Glutamatergic neuron (in vitro differentiated cells): ENCODE data around the gene PIPOX. TPM values are rescaled to one million over a fixed set of nuclear protein-coding genes. Genes with fewer than 3 reads are reported as not detected.

Source experiments
- DNase-seq: peaks from one replicate; pipeline ENCODE4 v3.0.0; 2022
- H3K27ac Mint-ChIP-seq: one replicate; pipeline ENCODE4 v1.8.0; 2020; ENCODE audit warnings: mild to moderate bottlenecking, mixed read lengths, inconsistent platforms; ENCODE audit not compliant: unreplicated experiment
- H3K27me3 Mint-ChIP-seq: one replicate; pipeline ENCODE4 v1.8.0; 2020; ENCODE audit warnings: mild to moderate bottlenecking, moderate library complexity, mixed read lengths, inconsistent platforms; ENCODE audit not compliant: unreplicated experiment
- H3K36me3 Mint-ChIP-seq: one replicate; pipeline ENCODE4 v1.8.0; 2020; ENCODE audit warnings: mild to moderate bottlenecking, mixed read lengths, inconsistent platforms; ENCODE audit not compliant: unreplicated experiment
- H3K4me1 Mint-ChIP-seq: one replicate; pipeline ENCODE4 v1.8.0; 2020; ENCODE audit warnings: mild to moderate bottlenecking, low read depth, mixed read lengths, inconsistent platforms; ENCODE audit not compliant: unreplicated experiment
- H3K4me3 Mint-ChIP-seq: one replicate; pipeline ENCODE4 v1.8.0; 2020; ENCODE audit warnings: mild to moderate bottlenecking, mixed read lengths, inconsistent platforms; ENCODE audit not compliant: unreplicated experiment
- H3K9me3 Mint-ChIP-seq: one replicate; pipeline ENCODE4 v1.8.0; 2020; ENCODE audit warnings: mild to moderate bottlenecking, moderate library complexity, mixed read lengths, inconsistent platforms; ENCODE audit not compliant: unreplicated experiment
- CTCF ChIP-seq: fragments of 200-600 bp; sonication (generic); IDR thresholded peaks from one replicate; pipeline ENCODE4 v1.5.0; 2021; ENCODE audit not compliant: partially characterized antibody, unreplicated experiment
- total RNA-seq: library from RNA; stranded (reverse); fragmentation: NEBNext Ultra II Directional; extraction: Animal tissue kit (Norgen Biotek cat#: 25700); gene quantifications from one replicate; pipeline ENCODE4 v1.2.1, GENCODE V29; 2021; ENCODE audit not compliant: unreplicated experiment

The PIPOX gene
- total RNA-seq, 1 donor from 2014 or later = 1.4 TPM

- TF ChIP-seq CTCF = no peak
- no peak for DNase-seq
- Mint-ChIP-seq H3K27ac (no peak overlapping the region), H3K9me3 (peaks cover 10% of the 10 kb centered on the region), H3K36me3 (no peaks in the 10 kb centered on the region), H3K27me3 (peaks cover 3% of the 10 kb centered on the region), H3K4me1 (peaks cover 39% of the 10 kb centered on the region), H3K4me3 (peak overlapping the region; percentile 15)
These were observed 18.1 kb downstream of the PIPOX start for GRCh38 chr17:29061036-29061435.

GRCh38 chr17:29062215-29062614, 19.3 kb downstream of the PIPOX start:
- no peak for TF ChIP-seq CTCF
- Mint-ChIP-seq H3K4me3 (no peak overlapping the region), H3K9me3 (peaks cover 15% of the 10 kb centered on the region), H3K36me3 (no peaks in the 10 kb centered on the region), H3K27me3 (peaks cover 7% of the 10 kb centered on the region), H3K4me1 (peaks cover 39% of the 10 kb centered on the region), H3K27ac (no peak overlapping the region)
- no peak for DNase-seq

- DNase-seq = no peak
- peaks cover 25% of the 10 kb centered on the region for H3K9me3 Mint-ChIP-seq
- no peaks in the 10 kb centered on the region for H3K36me3 Mint-ChIP-seq
- no peak for TF ChIP-seq CTCF
- H3K4me1 Mint-ChIP-seq = peaks cover 39% of the 10 kb centered on the region
- H3K27me3 Mint-ChIP-seq = peaks cover 7% of the 10 kb centered on the region
- no peak overlapping the region for H3K27ac Mint-ChIP-seq
- no peak overlapping the region for H3K4me3 Mint-ChIP-seq
These were observed 21.1 kb downstream of the PIPOX start for GRCh38 chr17:29063992-29064391.

- peak overlapping the region; percentile 59 for H3K4me3 Mint-ChIP-seq
- peaks cover 38% of the 10 kb centered on the region for H3K4me1 Mint-ChIP-seq
- H3K36me3 Mint-ChIP-seq = no peaks in the 10 kb centered on the region
- peaks cover 7% of the 10 kb centered on the region for H3K27me3 Mint-ChIP-seq
- no peak for TF ChIP-seq CTCF
- H3K27ac Mint-ChIP-seq = peak overlapping the region; percentile 77
- DNase-seq = no peak
- peaks cover 32% of the 10 kb centered on the region for H3K9me3 Mint-ChIP-seq
These were observed 23.1 kb downstream of the PIPOX start for GRCh38 chr17:29066047-29066446.

- DNase-seq = no peak
- Mint-ChIP-seq H3K27me3 (peaks cover 10% of the 10 kb centered on the region), H3K36me3 (no peaks in the 10 kb centered on the region), H3K9me3 (peaks cover 32% of the 10 kb centered on the region), H3K4me1 (peaks cover 33% of the 10 kb centered on the region), H3K4me3 (peak overlapping the region; percentile 55), H3K27ac (peak overlapping the region; percentile 77)
- TF ChIP-seq CTCF = no peak
These were observed 23.7 kb downstream of the PIPOX start for GRCh38 chr17:29066606-29067005.
